Measurements from ENCODE around the gene AK9. TPM values are rescaled to one million over a fixed set of nuclear protein-coding genes. Genes with fewer than 3 reads are reported as not detected.

Gene AK9
- total RNA-seq (2014; rRNA removed) = 1.7 and 3.5 TPM in 2 replicates
- percentile 38 among the genes with signal in this experiment for Bru-seq, nascent RNA
- BruChase-seq, experiment 1, labeled RNA remaining after a 6-hour chase = percentile 34 among the genes with signal in this experiment
- percentile 47 among the genes with signal in this experiment for BruChase-seq, experiment 2, labeled RNA remaining after a 2-hour chase
- long read RNA-seq, partial matches to known transcripts = 4 of 9 reads
- long read RNA-seq, other reads (novel, unspliced or antisense) = 4 of 9 reads

- Histone ChIP-seq H3K4me1 (ENCODE audit: insufficient read depth, low read length) (peaks cover 23% of the 10 kb centered on the region), H3F3A (ENCODE audit: low read length, unreplicated experiment) (no peaks in the 10 kb centered on the region), H3K4me2 (ENCODE audit: low read length) (peak within 1 kb of the TSS; percentile 99), H3K27ac (ENCODE audit: low read length) (peak within 1 kb of the TSS; percentile 33), H3K36me3 (ENCODE audit: low read depth, low read length) (no peaks in the 10 kb centered on the region), H3K9ac (ENCODE audit: low read length) (peak within 1 kb of the TSS; percentile 70), H2AFZ (ENCODE audit: low read length) (peak within 1 kb of the TSS; percentile 100), H3K4me3 (ENCODE audit: low read length) (peak within 1 kb of the TSS; percentile 93), H3K27me3 (ENCODE audit: low read length) (no peaks in the 10 kb centered on the region), H3K9me2 (replicated peaks; ENCODE audit: low read length) (no peaks in the 10 kb centered on the region), H4K20me1 (ENCODE audit: low read length) (no peaks in the 10 kb centered on the region), H3K9me3 (ENCODE audit: low read length) (no peaks in the 10 kb centered on the region), H3K79me2 (ENCODE audit: low read length) (no peaks in the 10 kb centered on the region; the same call in 1 of the 2 replicates)
- DNase-seq (peak; percentile 90), ATAC-seq (peak; percentile 95)
- ChIA-PET CTCF (interaction anchor here (0.5 to 1.6 kb wide), 3 partner anchors 95 to 368 kb away, joined by 3 to 7 read pairs (median 6); no protein-coding TSS in a partner anchor), POLR2A (ENCODE audit: unreplicated experiment) (interaction anchor here (0.6 kb wide), 1 partner anchor 276 kb away, joined by 4 read pairs; no protein-coding TSS in a partner anchor)
- TF ChIP-seq CTCF (conservative IDR thresholded peaks at IDR 0.05; ENCODE audit: low read depth, low read length) = peak; percentile 30; the same call in 1 of the 2 replicates
- no peak for TF ChIP-seq EZH2phosphoT487 (IDR thresholded peaks at IDR 0.05; ENCODE audit: borderline replicate concordance, low read length)
- intact Hi-C loops (cut with micrococcal nuclease) = loop anchor here (2.0 kb wide), 2 partner anchors 94 to 164 kb away; no protein-coding TSS in a partner anchor
- TSS peak; percentile 90 for BruUV-seq (replicated peaks)
These were observed at the start of gene AK9, which contains the start of gene FIG4 for GRCh38 chr6:109690737-109691621. AK9 (minus strand) TSS chr6:109691202; CDS start chr6:109675745, 15,457 bp downstream. FIG4 (plus strand) TSS chr6:109691296; CDS start chr6:109691436, 140 bp downstream.

GRCh38 chr6:109740787-109741186, 49.8 kb upstream of the AK9 start:
- H2AFZ ChIP-seq (ENCODE audit: low read length) = no peak overlapping the region
- POLR2A ChIA-PET (ENCODE audit: unreplicated experiment) = no interaction called here
- H3K36me3 ChIP-seq (ENCODE audit: low read depth, low read length) = no peaks in the 10 kb centered on the region
- H3K4me2 ChIP-seq (ENCODE audit: low read length) = no peak overlapping the region
- intact Hi-C loops (cut with micrococcal nuclease) = no loop called here
- H3K4me1 ChIP-seq (ENCODE audit: insufficient read depth, low read length) = peaks cover 10% of the 10 kb centered on the region
- H3K79me2 ChIP-seq (ENCODE audit: low read length) = no peaks in the 10 kb centered on the region
- H3F3A ChIP-seq (ENCODE audit: low read length, unreplicated experiment) = no peaks in the 10 kb centered on the region
- no peaks in the 10 kb centered on the region for H4K20me1 ChIP-seq (ENCODE audit: low read length)
- CTCF ChIA-PET = no interaction called here
- no peak for TF ChIP-seq EZH2 (IDR thresholded peaks at IDR 0.05; ENCODE audit: low read length, unreplicated experiment)
- no peak for TF ChIP-seq CTCF (conservative IDR thresholded peaks at IDR 0.05; ENCODE audit: low read depth, low read length)
- no peak for TF ChIP-seq EZH2phosphoT487 (IDR thresholded peaks at IDR 0.05; ENCODE audit: borderline replicate concordance, low read length)
- ATAC-seq = no peak
- no peak overlapping the region for H3K27ac ChIP-seq (ENCODE audit: low read length)
- no peaks in the 10 kb centered on the region for H3K27me3 ChIP-seq (ENCODE audit: low read length)
- H3K9me2 ChIP-seq (replicated peaks; ENCODE audit: low read length) = no peaks in the 10 kb centered on the region
- no peak for DNase-seq
- BruUV-seq (replicated peaks) = no TSS peak
- no peak overlapping the region for H3K4me3 ChIP-seq (ENCODE audit: low read length)
- no peak overlapping the region for H3K9ac ChIP-seq (ENCODE audit: low read length)
- H3K9me3 ChIP-seq (ENCODE audit: low read length) = no peaks in the 10 kb centered on the region

All from PC-3 (cell line).